HG03460 (cell line): ENCODE data around the gene GPR137.
A peak's percentile ranks its signal among the peaks of the same experiment; 100 is the strongest.
"Not testable (repeated sequence)": the region's sequence is repeated elsewhere in the genome, so short reads cannot be mapped to it uniquely, and the experiment has no call there.

Source experiments
- ATAC-seq: cut with Tn5 transposase; IDR thresholded peaks from one replicate; pipeline ENCODE4 v1.9.1; 2021; ENCODE audit not compliant: unreplicated experiment

The GPR137 gene, protein sequence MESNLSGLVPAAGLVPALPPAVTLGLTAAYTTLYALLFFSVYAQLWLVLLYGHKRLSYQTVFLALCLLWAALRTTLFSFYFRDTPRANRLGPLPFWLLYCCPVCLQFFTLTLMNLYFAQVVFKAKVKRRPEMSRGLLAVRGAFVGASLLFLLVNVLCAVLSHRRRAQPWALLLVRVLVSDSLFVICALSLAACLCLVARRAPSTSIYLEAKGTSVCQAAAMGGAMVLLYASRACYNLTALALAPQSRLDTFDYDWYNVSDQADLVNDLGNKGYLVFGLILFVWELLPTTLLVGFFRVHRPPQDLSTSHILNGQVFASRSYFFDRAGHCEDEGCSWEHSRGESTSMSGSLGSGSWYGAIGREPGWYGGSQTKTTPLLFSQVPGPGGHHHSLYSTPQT

DNA sequence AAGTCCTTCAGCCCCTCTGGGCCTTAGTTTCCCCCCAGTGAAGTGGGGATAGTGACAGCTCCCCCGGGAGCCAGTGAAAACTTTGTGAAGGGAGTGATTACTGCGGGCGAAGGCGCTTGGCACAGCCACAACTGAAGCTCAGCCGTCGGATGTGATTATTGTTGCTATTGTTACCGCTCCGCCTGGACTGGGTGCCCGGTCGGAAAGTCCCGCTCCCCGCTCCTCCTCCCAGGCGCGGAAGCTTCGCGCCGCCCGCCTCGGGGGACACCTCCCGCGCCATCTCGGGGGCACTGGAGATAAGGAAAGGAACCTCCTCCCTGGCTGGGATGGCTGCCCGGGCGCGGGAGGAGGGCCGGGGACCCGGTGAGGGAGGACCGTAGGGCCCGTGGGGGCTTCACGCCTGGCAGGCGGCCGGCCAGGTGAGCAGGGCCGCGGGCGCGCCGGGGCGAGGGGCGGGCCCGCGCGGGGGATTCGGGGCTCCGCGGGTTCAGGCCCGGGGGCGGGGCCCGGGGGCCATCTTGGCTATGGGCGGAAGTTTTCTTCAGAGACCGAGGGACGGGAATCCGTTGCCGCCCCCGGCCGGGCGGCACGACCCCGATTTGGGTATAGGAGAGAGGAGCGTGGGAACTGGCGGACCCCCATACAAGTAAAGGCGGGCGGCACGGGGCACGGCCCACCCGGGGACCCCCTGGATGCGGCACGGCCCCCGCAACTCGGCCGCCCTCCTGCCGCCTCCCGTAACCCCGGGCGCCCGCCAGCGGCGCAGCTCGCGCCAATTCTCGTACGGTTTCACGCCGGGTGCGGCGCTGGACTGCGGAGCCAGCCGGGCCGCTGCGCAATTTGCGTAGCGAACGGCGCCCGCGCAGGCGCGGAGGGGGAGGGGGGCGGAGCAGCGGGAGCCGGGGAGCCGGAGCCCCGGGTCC is at the start of gene GPR137:
Gene GPR137, plus strand, starts transcription at position 887 of the 923 bp plus-strand sequence. CDS start 677 bp downstream, outside the sequence.
- peak; percentile 59 for ATAC-seq

DNA sequence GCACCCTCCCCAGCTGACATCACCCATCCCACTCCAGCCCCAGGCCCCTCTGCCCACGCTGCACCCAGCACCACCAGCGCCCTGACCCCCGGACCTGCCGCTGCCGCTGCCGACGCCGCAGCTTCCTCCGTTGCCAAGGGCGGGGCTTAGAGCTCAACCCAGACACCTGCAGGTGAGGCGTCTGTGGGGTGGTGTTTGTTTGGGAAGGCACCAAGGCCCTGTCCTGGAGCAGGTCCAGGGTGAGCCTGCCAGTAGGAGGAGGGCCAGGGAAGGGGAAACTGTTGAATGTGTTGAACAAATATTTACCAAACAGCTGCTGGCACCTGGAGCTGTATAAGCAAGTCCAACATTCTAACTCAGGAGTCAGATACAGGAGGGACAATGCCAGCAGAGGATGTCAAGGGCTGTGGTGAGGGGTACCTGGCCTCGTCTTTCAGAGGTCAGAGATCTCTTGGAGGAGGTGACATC is 48.1 kb upstream of the GPR137 start:
- ATAC-seq, result no peak

DNA sequence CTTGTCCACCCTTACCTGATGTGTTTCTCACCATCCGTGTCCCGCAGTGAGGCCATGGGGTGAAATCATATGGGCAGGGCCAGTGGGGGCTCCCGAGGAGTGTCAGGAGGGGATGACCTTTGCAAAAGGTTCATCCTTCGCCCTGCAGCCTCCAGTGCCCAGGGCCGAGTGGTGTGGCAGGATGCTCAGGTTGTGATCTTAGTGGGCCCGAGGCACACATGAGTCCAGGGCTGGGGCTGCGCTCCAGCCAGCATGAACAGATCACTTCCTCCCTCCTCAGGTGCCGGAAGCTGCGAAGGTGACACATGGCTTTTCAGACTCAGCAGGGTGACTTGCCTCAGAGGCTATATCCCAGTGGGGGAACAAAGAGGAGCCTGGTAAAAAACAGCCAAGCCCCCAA is 47.6 kb upstream of the GPR137 start:
- ATAC-seq, result no peak

DNA sequence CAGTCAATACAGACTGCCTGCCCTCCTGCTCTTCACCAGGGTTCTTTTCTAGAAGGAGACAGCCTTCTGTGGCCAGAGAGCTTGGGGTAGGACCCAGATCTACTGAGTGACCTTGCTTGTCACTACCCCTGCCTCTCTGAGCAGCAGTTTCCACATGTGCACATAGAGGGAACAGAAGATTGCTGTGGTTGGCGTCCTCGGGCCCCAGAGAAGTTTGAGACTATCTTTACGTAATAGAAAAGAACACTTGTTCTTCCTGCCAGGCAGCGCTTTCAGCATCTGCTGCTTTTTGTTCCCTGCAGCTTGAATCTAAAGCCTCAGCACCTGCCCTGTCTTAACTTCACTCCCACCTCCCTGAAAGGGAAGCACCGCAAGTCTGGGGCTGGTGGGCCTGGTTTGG is 46.6 kb upstream of the GPR137 start:
- no peak for ATAC-seq

DNA sequence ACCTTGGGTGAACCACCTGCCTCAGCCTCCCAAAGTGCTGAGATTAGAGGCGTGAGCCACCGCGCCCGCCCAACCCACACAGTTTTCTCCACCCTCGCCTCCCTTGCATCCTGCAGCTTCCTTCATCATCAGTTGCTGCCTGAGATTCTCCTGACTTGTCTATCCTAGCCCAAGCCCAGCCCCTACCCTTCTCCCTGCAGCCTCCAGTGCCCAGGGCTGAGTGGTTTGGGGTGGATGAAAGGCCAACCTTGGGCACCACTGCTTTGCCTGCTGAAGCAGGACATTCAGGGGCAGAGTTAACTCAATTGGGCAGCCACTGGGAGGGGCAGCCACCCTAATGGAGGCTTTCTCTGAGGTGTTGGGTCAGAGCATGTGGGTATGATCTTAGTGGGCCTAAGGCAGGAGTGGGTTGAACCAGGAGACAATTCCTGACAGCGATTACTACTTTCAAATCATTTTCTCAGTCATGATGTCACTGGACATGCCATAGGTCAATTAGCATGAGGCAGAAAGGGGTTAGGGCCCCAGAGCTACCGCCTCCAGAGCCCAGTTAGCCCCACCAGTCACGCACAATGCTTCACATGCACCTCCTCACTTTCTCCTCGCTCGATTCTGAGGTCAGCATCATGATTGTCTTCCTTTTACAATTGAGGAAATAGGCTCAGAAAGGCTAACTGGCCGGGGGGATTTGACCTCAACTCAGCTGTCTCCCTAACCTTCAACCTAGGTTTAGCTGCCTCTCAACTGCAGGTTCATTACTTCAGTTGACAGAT is 45.8 kb upstream of the GPR137 start:
- no peak for ATAC-seq

DNA sequence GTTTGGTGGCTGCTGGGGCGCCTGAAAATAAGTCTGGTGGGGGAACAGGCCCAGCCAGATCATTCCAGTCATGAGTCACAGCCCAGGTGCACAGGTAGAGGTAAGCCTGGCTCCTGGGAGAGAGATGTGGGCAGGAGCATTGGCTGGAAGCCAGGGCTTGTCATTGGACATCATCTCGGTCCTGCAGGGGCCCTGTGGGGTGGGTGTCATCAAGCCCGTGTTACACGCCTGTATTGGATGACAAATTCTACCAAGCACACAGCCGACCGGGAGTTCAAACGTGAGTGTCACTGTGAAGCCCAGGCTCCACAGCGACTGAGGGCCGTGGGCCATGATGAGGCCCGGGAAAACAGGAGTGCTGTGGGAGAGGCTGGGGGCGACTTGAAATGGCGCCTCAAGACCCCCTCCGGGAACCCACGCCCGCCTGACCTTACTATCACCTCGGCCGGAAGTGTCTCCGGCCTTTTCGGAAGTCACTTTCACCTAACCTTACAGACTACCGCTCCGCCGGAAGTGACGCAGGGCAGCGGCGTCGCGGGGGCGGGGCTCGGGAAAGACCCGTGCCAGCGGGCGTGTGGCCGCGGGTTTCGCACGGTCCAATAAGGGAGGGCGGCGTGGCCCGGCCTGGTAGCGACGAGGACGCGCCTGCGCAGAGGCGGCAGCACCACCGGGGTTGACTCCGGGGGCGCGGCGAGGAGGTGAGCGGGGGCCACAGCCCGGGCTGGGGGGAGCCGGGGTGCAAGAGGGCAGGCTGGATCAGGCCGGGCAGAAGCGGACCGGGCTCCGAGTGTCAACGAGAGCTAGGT is 45.0 kb upstream of the GPR137 start, which contains the start of gene FKBP2:
Gene FKBP2, plus strand, starts transcription at position 661 of the 806 bp plus-strand sequence. CDS start 1,293 bp downstream, outside the sequence.
- ATAC-seq, result peak; percentile 36

DNA sequence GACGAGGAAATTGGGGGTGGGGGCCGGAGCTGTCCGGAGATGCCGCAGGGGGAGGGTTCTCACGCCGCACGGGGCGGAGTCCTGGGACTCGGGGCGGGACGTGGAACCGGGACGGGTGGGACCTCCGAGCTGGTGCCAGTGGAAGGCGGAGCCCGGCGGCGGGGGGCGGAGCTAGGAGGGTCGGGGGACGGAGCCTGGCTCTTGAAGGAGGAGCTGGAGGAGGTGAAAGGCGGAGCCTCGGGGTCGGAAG is 44.5 kb upstream of the GPR137 start:
- peak; percentile 57 for ATAC-seq

DNA sequence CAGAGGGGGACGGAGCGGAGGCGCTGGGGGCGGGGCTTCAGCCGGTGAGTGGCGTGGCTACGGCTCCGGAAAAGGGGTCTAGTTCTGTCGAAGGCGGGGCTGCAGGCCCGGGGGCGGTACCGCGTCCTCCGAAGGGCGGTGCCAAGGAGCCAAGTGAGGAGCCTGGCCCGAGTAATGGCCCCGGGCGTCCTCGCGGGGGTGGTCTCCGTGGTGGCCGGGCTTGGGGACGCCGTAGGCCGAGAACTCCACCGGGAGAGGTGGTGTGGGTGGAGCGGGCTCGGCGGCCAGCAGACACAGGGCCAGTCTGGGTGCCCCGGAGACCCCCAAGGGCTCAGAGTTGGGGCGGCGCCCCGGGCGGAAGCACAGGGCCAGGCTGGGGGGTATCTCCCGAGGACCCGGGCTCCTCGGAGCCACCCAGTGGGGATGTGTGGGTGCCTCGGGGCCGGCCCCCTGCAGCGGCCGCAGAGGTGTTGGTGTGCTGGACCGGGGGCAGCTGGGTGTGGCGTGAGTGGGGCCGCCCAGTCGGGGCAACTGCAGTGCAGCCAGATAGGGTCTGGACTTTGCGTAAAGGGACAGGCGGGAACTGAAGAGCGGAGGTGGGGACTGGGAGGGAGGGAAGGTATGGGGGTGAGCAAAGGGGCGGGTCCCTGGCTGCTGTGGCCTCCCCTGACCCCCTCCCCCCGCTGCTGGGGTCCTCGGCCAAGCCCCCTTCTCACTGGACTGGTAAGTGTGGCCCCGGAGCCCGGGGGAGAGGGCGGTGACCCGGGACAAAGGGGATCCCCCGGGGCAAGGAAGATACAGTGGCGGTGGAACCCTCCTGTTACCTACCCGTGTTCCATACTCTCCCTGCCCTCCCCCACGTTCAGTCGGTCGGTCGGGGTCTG is 43.9 kb upstream of the GPR137 start:
- ATAC-seq, result peak; percentile 51

DNA sequence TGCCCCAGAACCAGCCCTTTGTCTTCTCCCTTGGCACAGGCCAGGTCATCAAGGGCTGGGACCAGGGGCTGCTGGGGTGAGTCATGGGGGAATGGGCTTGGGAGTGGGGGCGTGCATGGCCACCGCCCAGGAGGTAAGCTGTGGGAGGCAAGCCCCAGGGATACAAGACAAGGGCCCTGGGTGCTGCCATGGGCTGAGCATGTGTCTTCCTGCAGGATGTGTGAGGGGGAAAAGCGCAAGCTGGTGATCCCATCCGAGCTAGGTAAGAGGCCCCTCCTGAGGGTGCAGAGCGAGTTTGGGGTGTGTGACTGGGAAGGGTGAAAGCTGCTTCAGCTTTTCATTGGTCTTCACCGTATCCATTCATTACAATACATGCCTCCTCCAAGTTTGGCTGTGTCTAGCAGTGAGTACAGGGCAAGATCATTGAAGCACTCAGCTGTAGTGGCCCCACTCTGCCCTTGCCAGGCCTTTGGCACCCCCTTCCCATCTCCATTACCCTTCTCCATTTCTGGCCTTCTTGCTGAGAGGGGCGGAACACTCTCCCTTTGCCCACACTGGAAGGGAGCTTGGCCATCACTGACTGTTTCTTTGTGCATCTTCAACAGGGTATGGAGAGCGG is 42.3 kb upstream of the GPR137 start:
- no peak for ATAC-seq

DNA sequence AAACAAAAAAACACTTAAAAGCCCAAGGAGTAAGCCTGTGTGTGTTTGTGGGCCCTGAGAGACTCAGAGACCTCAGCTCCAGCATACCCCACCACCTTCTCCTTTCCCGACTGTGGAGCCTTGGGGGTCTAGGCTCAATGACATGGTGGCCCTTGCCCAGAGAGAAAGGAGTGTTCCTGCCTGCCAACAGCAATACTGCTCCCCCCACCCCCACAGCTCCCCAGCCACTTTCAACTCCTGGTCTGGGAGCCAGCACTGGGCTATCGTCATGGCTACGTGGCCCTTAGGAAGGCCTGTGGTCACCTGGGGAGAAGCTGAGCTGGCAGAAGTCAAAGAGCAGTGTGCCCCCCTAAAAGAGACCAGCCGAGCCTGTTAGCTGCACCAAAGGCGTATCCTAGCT is 41.5 kb upstream of the GPR137 start:
- ATAC-seq, result no peak

DNA sequence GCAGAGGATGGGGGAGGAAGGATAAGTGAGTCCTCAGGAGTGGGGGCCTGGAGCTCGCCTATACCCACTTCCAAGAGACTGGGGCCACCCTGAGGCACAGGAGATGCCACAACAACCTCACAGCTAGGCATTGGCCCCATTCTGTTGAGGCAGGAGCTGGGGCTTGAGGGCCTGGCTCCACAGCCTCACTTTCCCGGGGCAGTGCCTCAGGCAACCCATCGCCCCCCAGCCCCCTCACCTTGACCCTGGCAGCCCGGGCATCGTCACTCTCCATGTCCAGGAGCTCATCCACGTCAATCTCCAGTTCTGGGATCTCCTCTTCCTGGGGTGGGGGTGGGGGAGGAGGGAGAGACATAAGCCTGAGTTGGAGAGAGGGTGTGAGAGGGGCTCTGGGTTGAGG is 40.7 kb upstream of the GPR137 start:
- no peak for ATAC-seq

DNA sequence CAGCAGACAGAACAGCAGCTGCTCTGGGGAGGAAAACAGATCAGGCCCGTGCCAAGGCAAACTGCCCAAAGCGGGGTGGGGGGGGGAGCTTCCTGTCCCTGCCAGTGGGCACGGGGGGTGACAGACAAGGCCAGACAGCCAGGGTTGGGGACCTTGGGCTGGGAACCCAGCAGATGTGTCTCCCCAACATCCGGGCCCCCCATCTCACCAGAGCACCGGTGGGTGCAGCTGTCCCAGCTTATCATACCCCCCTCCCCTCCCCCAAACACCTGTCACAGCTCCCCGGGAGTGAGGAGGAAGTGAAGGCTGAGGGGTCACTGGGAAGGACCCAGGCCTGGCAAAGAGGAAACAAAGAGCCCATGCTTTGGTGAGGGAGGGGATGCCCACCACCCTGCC is 40.2 kb upstream of the GPR137 start:
- no peak for ATAC-seq

DNA sequence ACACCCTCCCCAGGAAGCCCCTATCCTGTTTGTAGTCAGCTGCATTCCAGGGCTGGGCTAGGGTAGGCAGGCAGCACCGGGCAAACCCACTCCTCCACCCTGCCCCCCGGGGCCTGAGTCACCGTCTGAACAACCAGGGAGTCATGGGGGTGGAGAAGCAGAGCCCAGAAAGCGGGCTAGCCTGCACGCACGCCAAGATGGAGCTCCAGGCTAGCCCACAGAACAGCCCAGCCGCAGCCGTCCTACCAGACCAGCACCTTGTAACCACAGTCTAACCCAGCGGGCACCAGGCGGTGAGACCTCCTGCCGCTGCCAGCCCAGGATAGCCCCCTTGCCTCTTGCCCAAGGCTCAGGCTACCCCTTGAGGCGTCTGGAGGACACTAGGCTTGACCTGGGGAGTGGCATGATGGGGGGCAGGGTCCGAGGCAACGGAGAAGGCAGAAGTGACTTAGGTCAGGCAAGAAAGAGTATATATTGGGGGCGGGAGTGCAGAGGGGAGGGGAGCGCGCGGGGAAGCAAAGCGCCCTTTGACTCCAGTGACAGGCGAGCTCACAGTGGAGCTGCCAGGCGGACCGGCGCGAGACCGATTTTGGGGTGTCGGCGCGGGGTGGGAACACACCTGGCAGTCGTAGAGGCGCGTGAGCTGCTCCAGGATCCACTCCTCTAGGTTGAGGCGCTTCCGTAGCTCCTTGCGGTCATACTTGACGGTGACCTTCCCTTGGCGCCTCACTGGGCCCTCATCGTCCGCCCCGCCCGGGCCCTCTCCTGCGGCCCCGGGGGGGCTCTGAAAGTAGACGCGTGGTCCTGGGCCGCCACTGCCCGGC is 39.6 kb upstream of the GPR137 start:
- no peak for ATAC-seq

DNA sequence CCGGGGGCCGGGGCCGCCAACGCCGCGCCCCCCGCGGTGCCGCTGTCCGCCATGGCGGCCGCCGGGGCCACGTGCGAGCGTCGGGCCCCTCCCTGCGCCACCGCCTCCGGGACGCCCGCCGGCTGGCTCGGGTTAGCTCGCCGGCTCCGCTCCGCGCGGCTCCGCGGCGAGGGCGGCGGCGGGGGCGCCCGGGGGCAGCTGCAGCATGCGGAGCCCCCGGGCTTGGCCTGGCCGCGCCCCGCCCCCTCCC is 39.1 kb upstream of the GPR137 start:
- not testable (repeated sequence) for ATAC-seq

DNA sequence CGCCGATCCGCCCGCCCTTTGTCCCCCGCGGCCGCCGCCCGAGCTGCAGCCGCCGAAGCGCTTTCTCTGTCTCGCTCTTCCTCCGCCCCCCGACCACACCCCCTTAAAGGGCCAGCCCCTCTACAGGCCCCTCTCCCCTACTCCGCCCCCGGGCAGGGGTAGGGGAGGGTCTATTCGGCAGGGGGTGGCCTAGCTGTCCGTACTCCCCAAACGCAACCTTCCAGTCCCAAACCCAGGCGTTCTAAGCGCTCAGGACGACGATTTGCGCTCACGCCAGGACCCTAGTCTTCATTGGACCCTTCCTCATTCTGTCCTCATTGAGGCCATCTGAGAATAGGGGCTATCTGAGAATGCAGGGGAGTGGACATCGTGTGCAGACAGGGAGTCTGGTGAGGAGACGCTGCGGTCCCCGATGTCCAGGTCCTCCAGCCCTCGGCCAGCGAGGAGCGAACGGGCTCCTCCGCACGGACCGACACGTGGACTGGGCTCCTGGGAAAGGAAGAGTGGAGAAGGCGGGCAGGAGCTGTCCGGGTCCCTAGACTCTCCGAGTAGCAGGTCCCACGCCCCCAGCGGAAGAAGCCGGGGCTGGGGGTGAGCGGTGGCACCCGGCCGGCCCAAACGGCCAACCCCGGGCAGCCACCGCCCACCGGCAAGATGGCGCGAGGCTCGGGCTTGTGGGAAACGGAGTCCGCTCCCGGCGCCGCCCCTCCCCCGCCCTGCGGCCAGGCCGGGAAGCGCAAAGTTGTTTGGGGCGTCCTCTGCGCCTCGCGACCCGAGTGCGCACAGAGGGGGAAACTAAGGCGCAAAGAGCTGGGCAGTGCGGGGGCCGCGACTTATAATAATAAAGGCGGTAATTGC is 38.5 kb upstream of the GPR137 start, which contains the start of gene PPP1R14B:
Gene PPP1R14B, minus strand, starts transcription at position 73 of the 858 bp plus-strand sequence. CDS start 270 bp downstream, outside the sequence.
- ATAC-seq, result no peak

DNA sequence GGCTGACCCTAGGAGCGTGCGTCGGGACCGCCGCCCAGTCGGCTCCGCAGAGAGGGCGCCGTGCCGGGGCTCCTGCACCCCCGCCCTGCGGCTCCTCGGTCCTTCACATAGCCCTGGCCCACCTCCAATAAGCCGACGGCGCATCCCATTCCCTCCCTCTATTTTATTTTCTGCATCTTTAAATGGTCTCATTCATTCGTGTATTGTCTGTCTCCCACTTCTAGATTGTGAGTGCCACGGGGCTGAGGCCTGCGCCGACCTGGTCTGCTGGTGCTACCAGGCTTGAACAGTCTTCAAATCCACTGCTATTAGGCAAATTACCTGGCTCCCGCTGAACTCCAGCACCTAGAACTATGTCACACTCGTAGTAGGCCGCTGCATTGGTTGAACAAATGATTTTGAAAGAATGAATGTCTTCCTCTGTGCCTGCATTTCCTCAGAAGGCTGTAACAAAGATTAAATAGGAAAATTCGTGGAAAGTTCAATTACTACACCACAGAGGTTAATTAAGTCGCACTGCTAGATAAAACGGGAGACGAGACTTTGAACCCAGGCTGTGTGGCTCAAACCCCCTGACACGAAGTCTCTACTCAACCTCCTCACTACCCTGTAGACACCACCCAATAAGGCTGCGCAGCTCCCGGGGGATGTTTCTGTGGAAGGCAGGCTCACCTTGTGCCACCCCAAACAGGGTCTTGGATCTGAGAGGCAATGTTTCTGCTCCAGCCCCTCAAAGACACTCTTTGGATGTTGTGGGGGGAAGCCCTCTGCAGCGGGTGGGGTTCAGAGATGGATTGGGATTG is 37.7 kb upstream of the GPR137 start:
- ATAC-seq, result no peak

DNA sequence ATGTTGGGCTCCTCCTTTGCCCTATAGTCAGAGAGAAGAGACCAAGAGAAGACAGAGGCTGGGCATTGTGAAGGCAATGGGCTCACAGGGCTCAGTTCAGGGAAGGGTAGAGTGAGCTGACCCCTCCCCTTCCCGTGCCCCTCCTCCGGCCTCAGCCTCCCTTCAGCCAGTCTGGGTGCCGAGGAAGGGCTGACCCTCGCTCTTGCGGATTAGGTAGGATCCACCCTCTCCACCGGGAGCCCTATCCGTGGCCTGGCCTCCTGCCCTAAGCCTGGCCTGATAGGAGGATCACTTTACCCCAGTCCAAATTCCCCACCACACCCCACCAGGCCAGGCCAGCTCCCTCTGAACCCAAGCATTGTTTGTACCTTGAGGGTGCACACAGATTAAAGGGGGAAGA is 37.1 kb upstream of the GPR137 start:
- ATAC-seq, result no peak
